WI38 (cell line): ENCODE data around the gene PDZRN4.

Experiments
- H3K4me3 ChIP-seq: 2 replicates; pipeline ENCODE4 v1.5.1; 2011; ENCODE audit warnings: low read depth, mild to moderate bottlenecking, control low read depth, low read length
- TF ChIP-seq, protein P1 (sequence below): IDR thresholded peaks from 2 replicates; pipeline ENCODE4 v1.5.1; 2012; ENCODE audit warnings: low read depth, mild to moderate bottlenecking, control low read depth, low read length

The PDZRN4 gene

DNA sequence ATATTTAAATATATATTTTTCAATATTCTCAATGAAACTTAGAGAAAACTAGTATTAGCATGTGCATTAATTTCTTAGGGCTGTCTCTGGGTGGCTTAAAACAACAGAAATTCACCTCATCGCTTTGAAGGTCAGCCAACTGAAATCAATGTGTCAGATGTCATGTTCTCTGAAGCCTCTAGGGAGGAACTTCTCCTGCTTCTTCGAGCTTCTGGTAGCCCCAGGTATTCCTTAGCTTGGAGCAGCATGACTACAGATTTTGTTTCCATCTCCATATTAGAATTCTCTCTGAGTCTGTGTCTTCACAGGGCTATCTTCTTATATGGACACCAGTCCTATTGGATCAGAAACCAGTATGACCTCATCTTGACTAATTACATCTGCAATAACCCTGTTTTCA is 221.5 kb downstream of the PDZRN4 start:
- no peak overlapping the region for H3K4me3 ChIP-seq
- TF ChIP-seq, protein P1, sequence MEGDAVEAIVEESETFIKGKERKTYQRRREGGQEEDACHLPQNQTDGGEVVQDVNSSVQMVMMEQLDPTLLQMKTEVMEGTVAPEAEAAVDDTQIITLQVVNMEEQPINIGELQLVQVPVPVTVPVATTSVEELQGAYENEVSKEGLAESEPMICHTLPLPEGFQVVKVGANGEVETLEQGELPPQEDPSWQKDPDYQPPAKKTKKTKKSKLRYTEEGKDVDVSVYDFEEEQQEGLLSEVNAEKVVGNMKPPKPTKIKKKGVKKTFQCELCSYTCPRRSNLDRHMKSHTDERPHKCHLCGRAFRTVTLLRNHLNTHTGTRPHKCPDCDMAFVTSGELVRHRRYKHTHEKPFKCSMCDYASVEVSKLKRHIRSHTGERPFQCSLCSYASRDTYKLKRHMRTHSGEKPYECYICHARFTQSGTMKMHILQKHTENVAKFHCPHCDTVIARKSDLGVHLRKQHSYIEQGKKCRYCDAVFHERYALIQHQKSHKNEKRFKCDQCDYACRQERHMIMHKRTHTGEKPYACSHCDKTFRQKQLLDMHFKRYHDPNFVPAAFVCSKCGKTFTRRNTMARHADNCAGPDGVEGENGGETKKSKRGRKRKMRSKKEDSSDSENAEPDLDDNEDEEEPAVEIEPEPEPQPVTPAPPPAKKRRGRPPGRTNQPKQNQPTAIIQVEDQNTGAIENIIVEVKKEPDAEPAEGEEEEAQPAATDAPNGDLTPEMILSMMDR = no peak

DNA sequence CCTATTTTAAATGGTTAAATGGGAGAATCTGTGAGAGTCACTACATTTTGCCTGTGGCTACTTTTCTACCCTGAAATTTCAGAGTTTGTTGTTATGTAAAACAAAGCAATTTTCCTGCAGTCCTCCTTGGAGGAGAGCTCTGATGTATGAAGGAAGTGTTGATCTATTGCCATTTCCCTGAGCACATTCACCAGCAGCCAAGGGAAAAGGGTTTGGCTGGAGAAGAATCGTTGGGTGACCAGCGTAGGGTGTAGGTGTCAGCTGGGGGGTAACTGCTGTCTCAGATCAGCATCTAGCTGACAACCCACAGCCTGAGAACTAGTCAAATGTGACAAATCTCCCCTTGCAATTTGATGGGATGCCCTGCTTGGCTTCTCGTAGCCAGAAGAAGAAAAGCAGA is 230.5 kb downstream of the PDZRN4 start:
- H3K4me3 ChIP-seq = no peak overlapping the region
- TF ChIP-seq, protein P1 = no peak

DNA sequence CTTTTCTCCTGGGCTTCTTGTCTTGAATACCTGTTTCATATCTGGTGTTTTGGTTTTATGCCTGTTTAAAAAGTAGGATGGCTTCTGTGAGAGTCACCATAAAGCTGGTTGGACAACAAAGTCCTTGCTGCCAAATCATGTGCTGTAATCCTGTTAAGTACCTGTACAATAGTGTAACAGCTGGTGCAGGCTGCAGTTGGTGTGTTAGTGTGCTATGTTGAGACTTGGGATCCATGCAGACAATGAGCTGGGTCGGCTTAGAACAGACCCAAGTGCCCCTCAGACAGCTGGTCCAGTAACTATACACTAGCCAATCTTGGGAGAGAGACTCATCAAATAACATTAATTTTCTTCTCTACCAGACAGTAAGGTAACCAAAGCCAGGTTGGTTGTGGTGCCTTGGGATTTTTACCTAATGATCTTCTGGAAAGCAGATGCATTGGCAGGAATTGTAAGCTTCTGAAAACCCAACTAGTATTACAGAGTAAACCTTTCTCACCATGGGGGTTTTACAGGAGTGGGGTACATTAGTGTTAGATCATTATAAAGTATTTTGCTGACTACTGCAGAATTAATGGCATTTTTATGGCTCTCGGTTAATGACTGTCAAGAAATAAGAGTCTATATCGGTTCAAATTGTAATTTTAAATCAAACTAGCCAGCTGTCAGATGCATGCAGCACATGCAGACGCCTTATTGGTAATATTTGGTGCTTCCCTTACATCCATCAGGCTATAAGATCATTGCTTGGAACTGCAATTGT is 231.2 kb downstream of the PDZRN4 start:
- no peak overlapping the region for H3K4me3 ChIP-seq
- TF ChIP-seq, protein P1 = no peak

DNA sequence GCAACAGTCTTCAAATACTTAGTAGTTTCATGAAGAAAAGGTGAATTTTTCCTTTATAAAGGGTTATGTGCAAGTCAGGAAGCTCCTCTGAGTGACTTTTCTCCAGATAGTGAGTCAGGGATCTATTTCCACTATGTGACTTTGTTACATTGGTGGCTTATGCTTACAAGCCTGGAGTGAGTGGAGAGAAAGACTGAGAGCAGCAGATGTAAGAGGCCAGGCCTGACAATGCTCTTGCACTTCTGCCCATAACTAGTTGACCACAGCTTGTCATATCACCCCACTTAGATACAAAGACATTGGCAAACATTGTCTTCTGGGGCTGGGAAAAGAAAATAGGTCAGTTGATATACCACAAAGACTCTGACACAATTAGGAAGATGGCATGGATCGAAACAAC is 236.5 kb downstream of the PDZRN4 start:
- H3K4me3 ChIP-seq = no peak overlapping the region
- TF ChIP-seq, protein P1 = no peak

DNA sequence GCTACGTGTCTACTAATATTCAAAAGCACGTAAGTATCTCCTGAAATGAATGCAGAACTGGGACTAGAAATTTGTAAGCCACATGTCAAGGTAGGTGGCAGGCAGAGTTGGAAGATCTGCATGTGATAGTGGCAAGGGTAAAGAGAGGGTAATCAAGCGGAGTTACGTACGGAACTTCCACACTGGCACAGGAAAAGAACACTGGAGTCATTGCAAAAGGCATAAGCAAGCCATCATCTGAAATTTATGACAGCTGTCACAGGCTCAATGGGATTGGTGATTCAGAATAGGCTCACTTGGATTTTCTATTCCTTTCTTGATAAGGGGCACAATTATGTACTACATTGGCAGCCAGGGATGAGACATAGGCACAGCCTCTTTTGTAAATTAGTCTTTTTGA is 245.3 kb downstream of the PDZRN4 start:
- H3K4me3 ChIP-seq = no peak overlapping the region
- TF ChIP-seq, protein P1 = no peak

DNA sequence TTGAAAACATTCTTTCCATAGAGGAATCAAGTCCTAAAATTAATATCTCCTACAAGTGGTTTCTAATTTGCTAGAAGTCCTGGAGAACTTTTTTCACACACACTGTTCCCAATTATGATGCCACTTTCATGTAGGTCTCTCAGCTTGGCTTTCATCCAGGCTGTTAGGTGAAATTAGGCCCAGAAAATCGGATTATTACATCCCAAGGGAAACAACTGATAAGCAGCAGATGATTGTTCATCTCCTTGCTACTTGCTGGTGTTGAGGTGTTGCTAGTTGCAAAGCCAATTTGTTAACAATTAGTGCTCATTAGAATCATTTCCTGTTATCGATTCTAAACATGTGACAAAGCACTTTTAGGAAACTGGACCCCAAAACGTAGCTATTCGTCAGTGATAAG is 248.0 kb downstream of the PDZRN4 start:
- no peak overlapping the region for H3K4me3 ChIP-seq
- TF ChIP-seq, protein P1 = no peak

DNA sequence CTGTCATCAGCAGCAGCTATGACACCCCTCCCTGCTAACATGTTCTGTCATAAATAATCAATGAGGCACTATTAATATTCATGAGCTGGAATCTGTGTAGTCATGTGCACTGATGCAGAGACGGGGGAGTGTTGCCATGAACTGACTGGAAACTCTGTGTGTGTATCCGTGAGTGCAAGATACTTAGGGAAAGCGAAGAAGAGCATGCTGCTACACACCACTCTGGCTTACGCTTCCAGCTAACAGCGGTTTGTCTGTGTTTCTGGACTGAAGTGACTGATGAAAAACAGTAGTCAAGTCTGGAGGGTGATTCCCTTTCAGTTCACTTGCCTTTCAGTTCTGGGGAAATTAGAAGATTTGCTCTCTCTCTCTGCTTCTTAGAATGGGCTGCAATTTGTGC is 249.4 kb downstream of the PDZRN4 start:
- TF ChIP-seq, protein P1 = no peak
- H3K4me3 ChIP-seq = no peak overlapping the region
